ENCODE results near the gene INAFM1. TPM values are rescaled to one million over a fixed set of nuclear protein-coding genes. Genes with fewer than 3 reads are reported as not detected.
A peak's percentile ranks its signal among the peaks of the same experiment; 100 is the strongest.

The INAFM1 gene
- polyA plus RNA-seq, 1 experiment: 2.9 TPM

DNA sequence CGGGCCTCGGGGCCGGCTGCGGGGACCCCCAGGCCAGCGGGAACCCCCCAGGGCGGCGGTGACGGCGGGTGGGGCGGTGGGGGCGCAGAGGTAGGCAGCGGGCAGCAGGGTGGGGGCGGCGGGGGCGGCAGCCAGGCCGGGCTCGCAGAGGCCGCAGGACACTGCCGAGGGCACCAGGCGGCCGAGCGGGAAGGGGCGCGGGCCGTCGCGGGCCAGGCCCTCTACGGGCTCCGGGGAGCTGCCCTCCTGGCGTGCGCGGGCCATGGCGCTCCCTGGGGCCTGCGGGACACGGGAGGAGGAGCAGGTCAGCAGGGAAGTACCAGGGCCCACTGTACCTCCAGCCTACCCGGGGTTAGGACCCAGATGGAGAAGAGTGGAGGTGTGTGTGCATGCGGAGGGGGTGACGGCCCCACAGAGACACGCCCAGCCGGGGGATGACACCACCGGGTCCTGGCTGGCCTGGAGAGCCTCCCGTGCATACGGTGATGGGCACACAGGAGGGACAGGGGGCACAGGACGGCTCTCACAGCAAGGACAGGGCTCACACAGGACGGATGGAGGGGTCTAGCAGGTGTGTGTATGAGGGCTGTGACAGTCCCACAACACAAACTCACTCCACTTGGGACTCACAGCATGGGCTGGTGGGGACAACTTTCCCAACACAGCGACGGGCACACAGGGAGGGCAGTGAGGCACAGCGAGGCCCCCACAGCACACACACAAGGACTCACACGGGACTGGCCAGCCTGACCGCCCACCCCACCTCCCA lies 46.3 kb upstream of the INAFM1 start:
- CTCF ChIA-PET: interaction anchor here (0.7 to 7.1 kb wide), 6 partner anchors 16 to 431 kb away, joined by 3 to 51 read pairs (median 4); no protein-coding TSS in a partner anchor

DNA sequence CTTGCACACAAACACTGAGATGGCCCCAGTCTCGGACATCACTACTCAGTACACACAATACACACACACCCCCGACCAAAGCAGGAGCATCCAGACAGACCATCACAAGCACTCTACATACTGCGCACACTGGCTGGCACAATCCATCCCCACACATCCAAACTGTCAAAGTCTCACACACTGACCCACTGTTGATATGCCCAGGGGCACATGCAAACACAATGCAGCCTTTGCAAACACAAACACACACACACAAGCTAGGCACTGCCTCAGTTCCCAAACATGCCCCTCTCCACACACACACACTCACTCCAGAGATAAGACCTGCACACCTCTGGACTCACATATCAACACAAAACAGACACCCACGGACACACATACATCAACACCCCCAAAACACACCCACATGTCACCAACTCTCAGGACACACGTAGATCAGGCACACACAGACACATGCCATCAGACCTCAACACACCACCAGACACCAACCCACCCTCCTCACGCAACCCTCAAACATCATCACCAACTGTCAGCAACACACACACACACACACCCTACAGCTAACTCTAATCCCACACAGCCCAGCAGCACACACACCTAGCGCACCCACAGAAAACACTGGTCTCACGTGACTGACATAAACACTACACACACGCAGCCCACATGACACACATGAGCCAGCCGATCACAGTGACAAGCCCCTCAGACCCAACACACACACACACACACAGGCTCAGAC lies 45.6 kb upstream of the INAFM1 start:
- TF ChIP-seq, protein P1, sequence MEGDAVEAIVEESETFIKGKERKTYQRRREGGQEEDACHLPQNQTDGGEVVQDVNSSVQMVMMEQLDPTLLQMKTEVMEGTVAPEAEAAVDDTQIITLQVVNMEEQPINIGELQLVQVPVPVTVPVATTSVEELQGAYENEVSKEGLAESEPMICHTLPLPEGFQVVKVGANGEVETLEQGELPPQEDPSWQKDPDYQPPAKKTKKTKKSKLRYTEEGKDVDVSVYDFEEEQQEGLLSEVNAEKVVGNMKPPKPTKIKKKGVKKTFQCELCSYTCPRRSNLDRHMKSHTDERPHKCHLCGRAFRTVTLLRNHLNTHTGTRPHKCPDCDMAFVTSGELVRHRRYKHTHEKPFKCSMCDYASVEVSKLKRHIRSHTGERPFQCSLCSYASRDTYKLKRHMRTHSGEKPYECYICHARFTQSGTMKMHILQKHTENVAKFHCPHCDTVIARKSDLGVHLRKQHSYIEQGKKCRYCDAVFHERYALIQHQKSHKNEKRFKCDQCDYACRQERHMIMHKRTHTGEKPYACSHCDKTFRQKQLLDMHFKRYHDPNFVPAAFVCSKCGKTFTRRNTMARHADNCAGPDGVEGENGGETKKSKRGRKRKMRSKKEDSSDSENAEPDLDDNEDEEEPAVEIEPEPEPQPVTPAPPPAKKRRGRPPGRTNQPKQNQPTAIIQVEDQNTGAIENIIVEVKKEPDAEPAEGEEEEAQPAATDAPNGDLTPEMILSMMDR (IDR thresholded peaks at IDR 0.05; ENCODE audit: insufficient read depth, low read depth, low read length): no peak
- POLR2A ChIA-PET: no interaction called here

More for the DNA sequence above, 46.3 kb upstream of the INAFM1 start:
- Histone ChIP-seq H3K27me3 (ENCODE audit: control insufficient read depth, insufficient read depth, low read length) (no peaks in the 10 kb centered on the region), H3K4me3 (ENCODE audit: low read depth, low read length) (peak overlapping the region; percentile 77), H3K36me3 (ENCODE audit: control insufficient read depth, insufficient read depth, low read length) (peaks cover 8% of the 10 kb centered on the region)
- POLR2A ChIA-PET: no interaction called here
- no peak for DNase-seq (ENCODE audit: low read depth)
- TF ChIP-seq, protein P1 (IDR thresholded peaks at IDR 0.05; ENCODE audit: insufficient read depth, low read depth, low read length): no peak

DNA sequence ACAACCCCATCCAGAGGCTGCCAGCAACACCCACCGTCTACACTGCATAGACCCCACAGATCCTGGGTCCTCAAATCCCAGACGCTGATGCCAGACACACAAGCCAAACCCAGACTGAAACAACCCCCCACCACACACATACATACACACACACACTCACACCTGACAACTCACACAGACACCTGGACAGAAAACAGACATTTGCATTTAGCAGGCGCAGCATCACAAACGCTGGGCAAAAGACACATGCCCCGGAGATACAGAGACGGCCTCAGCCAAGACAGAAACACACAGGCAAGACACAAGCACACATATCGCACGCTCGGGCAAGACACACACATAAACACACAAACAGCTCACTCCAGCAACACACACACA lies 45.0 kb upstream of the INAFM1 start:
- ChIA-PET CTCF (interaction anchor here (0.7 to 5.6 kb wide), 3 partner anchors 15 to 91 kb away, joined by 3 to 44 read pairs (median 4); no protein-coding TSS in a partner anchor), POLR2A (no interaction called here)
- no peak for DNase-seq (ENCODE audit: low read depth)
- Histone ChIP-seq H3K27me3 (ENCODE audit: control insufficient read depth, insufficient read depth, low read length) (no peaks in the 10 kb centered on the region), H3K36me3 (ENCODE audit: control insufficient read depth, insufficient read depth, low read length) (peaks cover 5% of the 10 kb centered on the region), H3K4me3 (ENCODE audit: low read depth, low read length) (peak overlapping the region; percentile 77)
- TF ChIP-seq, protein P1 (IDR thresholded peaks at IDR 0.05; ENCODE audit: insufficient read depth, low read depth, low read length): no peak

More for the DNA sequence above, 45.6 kb upstream of the INAFM1 start:
- Histone ChIP-seq H3K27me3 (ENCODE audit: control insufficient read depth, insufficient read depth, low read length) (no peaks in the 10 kb centered on the region), H3K36me3 (ENCODE audit: control insufficient read depth, insufficient read depth, low read length) (peaks cover 5% of the 10 kb centered on the region), H3K4me3 (ENCODE audit: low read depth, low read length) (peak overlapping the region; percentile 77)
- CTCF ChIA-PET: interaction anchor here (0.6 to 5.6 kb wide), 5 partner anchors 15 to 432 kb away, joined by 3 to 44 read pairs (median 3); no protein-coding TSS in a partner anchor
- no peak for DNase-seq (ENCODE audit: low read depth)

DNA sequence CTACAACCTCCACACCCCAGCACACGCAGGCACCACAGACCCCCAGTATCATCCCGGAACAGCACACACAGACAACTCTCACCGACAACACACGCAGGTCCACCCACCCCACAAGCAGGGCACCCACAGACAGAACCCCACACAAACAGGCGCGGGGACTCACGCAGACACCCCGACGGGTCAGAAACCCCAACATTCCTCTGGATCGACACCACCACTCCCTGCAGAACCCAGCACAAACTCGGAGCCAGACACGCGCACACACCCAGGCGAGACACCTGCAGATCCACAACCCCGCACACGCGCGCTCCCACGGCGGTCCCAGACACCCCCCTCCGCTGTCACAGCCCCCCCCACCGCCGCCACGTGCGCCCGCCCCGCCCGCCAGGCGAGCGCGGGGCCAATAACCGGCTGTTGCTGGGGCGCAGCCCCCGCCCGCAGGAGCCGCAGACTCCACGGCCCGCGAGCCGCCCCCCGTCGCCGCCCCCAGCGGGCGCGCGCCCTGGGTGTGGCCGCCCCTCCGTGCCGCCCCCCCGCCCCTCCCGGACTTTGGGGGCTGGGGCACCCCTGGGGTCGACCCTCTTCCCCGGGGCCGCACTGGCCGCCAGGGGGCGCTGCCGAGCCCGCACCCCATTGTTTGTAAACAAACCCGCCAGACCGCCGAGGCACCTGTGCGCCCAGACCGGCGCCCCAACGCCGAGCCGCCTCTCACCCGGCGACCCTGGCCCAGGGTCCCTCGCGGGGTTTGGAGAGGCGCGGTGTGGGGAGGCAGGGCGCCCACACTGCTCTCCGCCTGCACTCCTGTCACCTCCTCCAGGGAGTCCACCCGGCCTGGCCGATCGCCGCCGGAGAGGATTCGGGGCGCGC lies 44.4 kb upstream of the INAFM1 start:
- TF ChIP-seq, protein P1 (IDR thresholded peaks at IDR 0.05; ENCODE audit: insufficient read depth, low read depth, low read length): peak; percentile 67
- Histone ChIP-seq H3K4me3 (ENCODE audit: low read depth, low read length) (peak overlapping the region; percentile 77), H3K36me3 (ENCODE audit: control insufficient read depth, insufficient read depth, low read length) (peaks cover 5% of the 10 kb centered on the region), H3K27me3 (ENCODE audit: control insufficient read depth, insufficient read depth, low read length) (no peaks in the 10 kb centered on the region)
- DNase-seq (ENCODE audit: low read depth): no peak
- CTCF ChIA-PET: interaction anchor here (5.6 kb wide), 1 partner anchor 14 kb away, joined by 44 read pairs; no protein-coding TSS in a partner anchor
- POLR2A ChIA-PET: no interaction called here

Data from BJ (cell line).